GM18868 (cell line): Measurements from ENCODE around the gene CD200.

Source experiments
- ATAC-seq: cut with Tn5 transposase; IDR thresholded peaks from one replicate; pipeline ENCODE4 v1.9.1; 2021; ENCODE audit warnings: mild to moderate bottlenecking, moderate library complexity; ENCODE audit not compliant: unreplicated experiment

The CD200 gene

GRCh38 chr3:112407214-112407887 is 74.4 kb downstream of the CD200 start:
- peak; percentile 68 for ATAC-seq

GRCh38 chr3:112407888-112408702 is 75.1 kb downstream of the CD200 start:
- peak; percentile 66 for ATAC-seq

GRCh38 chr3:112409041-112409440 is 76.1 kb downstream of the CD200 start:
- no peak for ATAC-seq

- no peak for ATAC-seq
These were observed 78.5 kb downstream of the CD200 start for GRCh38 chr3:112411425-112411824.
